22Rv1 (cell line): Measurements from ENCODE around the gene VPS35L.

ENCODE experiments used
- H3K27ac ChIP-seq: fragments of 450-650 bp; 2 replicates; pipeline ENCODE4 v1.5.1; 2017
- CTCF ChIP-seq: fragments of 450-650 bp; IDR thresholded peaks from 2 replicates; pipeline ENCODE4 v1.5.1; 2017; ENCODE audit warnings: mild to moderate bottlenecking
- ZFX ChIP-seq: fragments of 450-650 bp; IDR thresholded peaks from 2 replicates; pipeline ENCODE4 v1.6.1; 2017; ENCODE audit warnings: antibody characterized with exemption, borderline replicate concordance

Gene VPS35L

GRCh38 chr16:19555186-19555937, at the start of gene VPS35L:
Gene VPS35L, plus strand, starts transcription at chr16:19555703. Its CDS starts 27 bp downstream, at chr16:19555730.
- TF ChIP-seq ZFX: no peak
- peak; percentile 91 for TF ChIP-seq CTCF
- H3K27ac ChIP-seq: peak within 1 kb of the TSS; percentile 70

GRCh38 chr16:19506965-19507364, 48.5 kb upstream of the VPS35L start:
- H3K27ac ChIP-seq: no peak overlapping the region
- TF ChIP-seq CTCF (no peak), ZFX (no peak)

GRCh38 chr16:19507867-19508266, 47.6 kb upstream of the VPS35L start:
- no peak overlapping the region for H3K27ac ChIP-seq
- TF ChIP-seq ZFX (no peak), CTCF (no peak)

- TF ChIP-seq CTCF (no peak), ZFX (no peak)
- no peak overlapping the region for H3K27ac ChIP-seq
Observed at GRCh38 chr16:19512297-19512696, 43.2 kb upstream of the VPS35L start.

GRCh38 chr16:19513377-19514053, 42.0 kb upstream of the VPS35L start:
- no peak overlapping the region for H3K27ac ChIP-seq
- no peak for TF ChIP-seq ZFX
- no peak for TF ChIP-seq CTCF

- H3K27ac ChIP-seq: no peak overlapping the region
- TF ChIP-seq CTCF (no peak), ZFX (no peak)
Observed at GRCh38 chr16:19515757-19516156, 39.7 kb upstream of the VPS35L start.

GRCh38 chr16:19517424-19518089, 37.9 kb upstream of the VPS35L start:
- no peak overlapping the region for H3K27ac ChIP-seq
- TF ChIP-seq CTCF: no peak
- no peak for TF ChIP-seq ZFX
